ENCODE results near the gene LMOD1. TPM values are rescaled to one million over a fixed set of nuclear protein-coding genes. Genes with fewer than 3 reads are reported as not detected.
A peak's percentile ranks its signal among the peaks of the same experiment; 100 is the strongest.

Gene LMOD1
- polyA plus RNA-seq (2012; rRNA removed), result 2.7 and 4.9 TPM in 2 replicates
- polyA plus RNA-seq (2012; cell fraction: cytosol; rRNA removed), result 2.5 and 2.8 TPM in 2 replicates
- polyA plus RNA-seq (2012; cell fraction: nucleus; rRNA removed), result 7.2 and 8.2 TPM in 2 replicates

GRCh38 chr1:201946224-201946908 lies at the start of gene LMOD1:
TSS of gene LMOD1 (minus strand) at chr1:201946548. CDS start at chr1:201946340, 208 bp downstream.
- Histone ChIP-seq H3K4me2 (peak within 1 kb of the TSS; percentile 93), H3F3A (replicated peaks; ENCODE audit: insufficient read depth) (peaks cover 4% of the 10 kb centered on the region), H3K27ac (ENCODE audit: low read depth in 2 of 2, low read length in 1 of 2) (peak within 1 kb of the TSS; percentile 29 to 68; a peak in 1 of 4 replicates), H3K4me3 (ENCODE audit: low read depth in 2 of 2, low read length in 1 of 2) (peak within 1 kb of the TSS; percentile 52 to 72), H2AFZ (ENCODE audit: low read depth) (peak within 1 kb of the TSS; percentile 91), H3K9ac (peak within 1 kb of the TSS; percentile 36; the same call in 1 of the 2 replicates), H3K9me3 (no peaks in the 10 kb centered on the region), H3K27me3 (ENCODE audit: insufficient read depth) (no peaks in the 10 kb centered on the region), H3K4me1 (ENCODE audit: control insufficient read depth in 1 of 2, insufficient read depth in 2 of 2, low read depth in 1 of 2, low read length in 1 of 2) (peaks cover 0 to 17% of the 10 kb centered on the region in 2 experiments; a peak in 2 of 4 replicates), H3K9me2 (no peaks in the 10 kb centered on the region), H4K20me1 (ENCODE audit: insufficient read depth) (no peaks in the 10 kb centered on the region), H3K79me2 (ENCODE audit: insufficient read depth) (no peaks in the 10 kb centered on the region), H3K36me3 (replicated peaks in 1 of 2; ENCODE audit: control insufficient read depth in 1 of 2, insufficient read depth in 2 of 2, low read length in 1 of 2) (no peaks in the 10 kb centered on the region)
- 8% methylated on average over 25 of the region's 28 CpGs for WGBS (ENCODE audit: low lambda C conversion rate)
- ChIA-PET POLR2A (interaction anchor here (1.2 kb wide), 2 partner anchors 9 to 44 kb away, joined by 3 to 6 read pairs; partner anchors contain the start of gene TIMM17A), CTCF (interaction anchor here (0.9 to 3.6 kb wide), 9 partner anchors 8 to 68 kb away, joined by 3 to 32 read pairs (median 4); no protein-coding TSS in a partner anchor)
- DNase-seq, result peak; percentile 82
- TF ChIP-seq SMC3 (IDR thresholded peaks at IDR 0.05; ENCODE audit: low read depth, low read length) (no peak), USF1 (IDR thresholded peaks at IDR 0.05; ENCODE audit: borderline replicate concordance, low read depth) (no peak), POLR2AphosphoS5 (IDR thresholded peaks at IDR 0.05; ENCODE audit: low read depth, low read length) (peak; percentile 59; the same call in 1 of the 2 replicates), RXRA (IDR thresholded peaks at IDR 0.05; ENCODE audit: borderline replicate concordance, low read depth) (no peak), MEF2A (IDR thresholded peaks at IDR 0.05; ENCODE audit: borderline replicate concordance, low read depth) (no peak), GABPA (IDR thresholded peaks at IDR 0.05; ENCODE audit: low read depth) (no peak), FOXJ3 (CRISPR knock-in tag; IDR thresholded peaks at IDR 0.05) (no peak), IRF3 (IDR thresholded peaks at IDR 0.05; ENCODE audit: low read depth, low read length) (peak; percentile 25; the same call in 1 of the 2 replicates), TEAD4 (IDR thresholded peaks at IDR 0.05; ENCODE audit: borderline replicate concordance, insufficient read depth) (0 out of 2 replicates have a peak, but pooled peaks have one; percentile 54), FOXM1 (IDR thresholded peaks at IDR 0.05; ENCODE audit: low read depth) (no peak), PBX3 (IDR thresholded peaks at IDR 0.05) (peak; percentile 55), JUND (IDR thresholded peaks at IDR 0.05) (no peak), NFIC (IDR thresholded peaks at IDR 0.05; ENCODE audit: borderline replicate concordance) (no peak), RAD21 (IDR thresholded peaks at IDR 0.05; ENCODE audit: low read length) (no peak), RFX5 (IDR thresholded peaks at IDR 0.05; ENCODE audit: low read length) (0 out of 2 replicates have a peak, but pooled peaks have one; percentile 48), CHD2 (IDR thresholded peaks at IDR 0.05; ENCODE audit: low read length, partially characterized antibody) (no peak), ELF1 (IDR thresholded peaks at IDR 0.05) (no peak), EP300 (IDR thresholded peaks at IDR 0.05; ENCODE audit: borderline replicate concordance in 1 of 2, low read depth in 1 of 2, low read length in 1 of 2) (no peak)
- TF ChIP-seq, protein P1, sequence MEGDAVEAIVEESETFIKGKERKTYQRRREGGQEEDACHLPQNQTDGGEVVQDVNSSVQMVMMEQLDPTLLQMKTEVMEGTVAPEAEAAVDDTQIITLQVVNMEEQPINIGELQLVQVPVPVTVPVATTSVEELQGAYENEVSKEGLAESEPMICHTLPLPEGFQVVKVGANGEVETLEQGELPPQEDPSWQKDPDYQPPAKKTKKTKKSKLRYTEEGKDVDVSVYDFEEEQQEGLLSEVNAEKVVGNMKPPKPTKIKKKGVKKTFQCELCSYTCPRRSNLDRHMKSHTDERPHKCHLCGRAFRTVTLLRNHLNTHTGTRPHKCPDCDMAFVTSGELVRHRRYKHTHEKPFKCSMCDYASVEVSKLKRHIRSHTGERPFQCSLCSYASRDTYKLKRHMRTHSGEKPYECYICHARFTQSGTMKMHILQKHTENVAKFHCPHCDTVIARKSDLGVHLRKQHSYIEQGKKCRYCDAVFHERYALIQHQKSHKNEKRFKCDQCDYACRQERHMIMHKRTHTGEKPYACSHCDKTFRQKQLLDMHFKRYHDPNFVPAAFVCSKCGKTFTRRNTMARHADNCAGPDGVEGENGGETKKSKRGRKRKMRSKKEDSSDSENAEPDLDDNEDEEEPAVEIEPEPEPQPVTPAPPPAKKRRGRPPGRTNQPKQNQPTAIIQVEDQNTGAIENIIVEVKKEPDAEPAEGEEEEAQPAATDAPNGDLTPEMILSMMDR (IDR thresholded peaks at IDR 0.05), result no peak
- TF ChIP-seq, protein P2, sequence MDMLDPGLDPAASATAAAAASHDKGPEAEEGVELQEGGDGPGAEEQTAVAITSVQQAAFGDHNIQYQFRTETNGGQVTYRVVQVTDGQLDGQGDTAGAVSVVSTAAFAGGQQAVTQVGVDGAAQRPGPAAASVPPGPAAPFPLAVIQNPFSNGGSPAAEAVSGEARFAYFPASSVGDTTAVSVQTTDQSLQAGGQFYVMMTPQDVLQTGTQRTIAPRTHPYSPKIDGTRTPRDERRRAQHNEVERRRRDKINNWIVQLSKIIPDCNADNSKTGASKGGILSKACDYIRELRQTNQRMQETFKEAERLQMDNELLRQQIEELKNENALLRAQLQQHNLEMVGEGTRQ (IDR thresholded peaks at IDR 0.05; ENCODE audit: borderline replicate concordance, low read depth, low read length), result no peak
- TF ChIP-seq, protein P3, sequence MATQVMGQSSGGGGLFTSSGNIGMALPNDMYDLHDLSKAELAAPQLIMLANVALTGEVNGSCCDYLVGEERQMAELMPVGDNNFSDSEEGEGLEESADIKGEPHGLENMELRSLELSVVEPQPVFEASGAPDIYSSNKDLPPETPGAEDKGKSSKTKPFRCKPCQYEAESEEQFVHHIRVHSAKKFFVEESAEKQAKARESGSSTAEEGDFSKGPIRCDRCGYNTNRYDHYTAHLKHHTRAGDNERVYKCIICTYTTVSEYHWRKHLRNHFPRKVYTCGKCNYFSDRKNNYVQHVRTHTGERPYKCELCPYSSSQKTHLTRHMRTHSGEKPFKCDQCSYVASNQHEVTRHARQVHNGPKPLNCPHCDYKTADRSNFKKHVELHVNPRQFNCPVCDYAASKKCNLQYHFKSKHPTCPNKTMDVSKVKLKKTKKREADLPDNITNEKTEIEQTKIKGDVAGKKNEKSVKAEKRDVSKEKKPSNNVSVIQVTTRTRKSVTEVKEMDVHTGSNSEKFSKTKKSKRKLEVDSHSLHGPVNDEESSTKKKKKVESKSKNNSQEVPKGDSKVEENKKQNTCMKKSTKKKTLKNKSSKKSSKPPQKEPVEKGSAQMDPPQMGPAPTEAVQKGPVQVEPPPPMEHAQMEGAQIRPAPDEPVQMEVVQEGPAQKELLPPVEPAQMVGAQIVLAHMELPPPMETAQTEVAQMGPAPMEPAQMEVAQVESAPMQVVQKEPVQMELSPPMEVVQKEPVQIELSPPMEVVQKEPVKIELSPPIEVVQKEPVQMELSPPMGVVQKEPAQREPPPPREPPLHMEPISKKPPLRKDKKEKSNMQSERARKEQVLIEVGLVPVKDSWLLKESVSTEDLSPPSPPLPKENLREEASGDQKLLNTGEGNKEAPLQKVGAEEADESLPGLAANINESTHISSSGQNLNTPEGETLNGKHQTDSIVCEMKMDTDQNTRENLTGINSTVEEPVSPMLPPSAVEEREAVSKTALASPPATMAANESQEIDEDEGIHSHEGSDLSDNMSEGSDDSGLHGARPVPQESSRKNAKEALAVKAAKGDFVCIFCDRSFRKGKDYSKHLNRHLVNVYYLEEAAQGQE (IDR thresholded peaks at IDR 0.05; ENCODE audit: low read depth, low read length), result peak; percentile 43; the same call in 1 of the 2 replicates
- TF ChIP-seq, protein P4, sequence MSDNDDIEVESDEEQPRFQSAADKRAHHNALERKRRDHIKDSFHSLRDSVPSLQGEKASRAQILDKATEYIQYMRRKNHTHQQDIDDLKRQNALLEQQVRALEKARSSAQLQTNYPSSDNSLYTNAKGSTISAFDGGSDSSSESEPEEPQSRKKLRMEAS (IDR thresholded peaks at IDR 0.05; ENCODE audit: low read depth), result peak; percentile 50; the same call in 1 of the 2 replicates
